ENCODE data around the gene XNDC1N. TPM values are rescaled to one million over a fixed set of nuclear protein-coding genes. Genes with fewer than 3 reads are reported as not detected.

The XNDC1N gene
- polyA plus RNA-seq (2013): 5.8 TPM

DNA sequence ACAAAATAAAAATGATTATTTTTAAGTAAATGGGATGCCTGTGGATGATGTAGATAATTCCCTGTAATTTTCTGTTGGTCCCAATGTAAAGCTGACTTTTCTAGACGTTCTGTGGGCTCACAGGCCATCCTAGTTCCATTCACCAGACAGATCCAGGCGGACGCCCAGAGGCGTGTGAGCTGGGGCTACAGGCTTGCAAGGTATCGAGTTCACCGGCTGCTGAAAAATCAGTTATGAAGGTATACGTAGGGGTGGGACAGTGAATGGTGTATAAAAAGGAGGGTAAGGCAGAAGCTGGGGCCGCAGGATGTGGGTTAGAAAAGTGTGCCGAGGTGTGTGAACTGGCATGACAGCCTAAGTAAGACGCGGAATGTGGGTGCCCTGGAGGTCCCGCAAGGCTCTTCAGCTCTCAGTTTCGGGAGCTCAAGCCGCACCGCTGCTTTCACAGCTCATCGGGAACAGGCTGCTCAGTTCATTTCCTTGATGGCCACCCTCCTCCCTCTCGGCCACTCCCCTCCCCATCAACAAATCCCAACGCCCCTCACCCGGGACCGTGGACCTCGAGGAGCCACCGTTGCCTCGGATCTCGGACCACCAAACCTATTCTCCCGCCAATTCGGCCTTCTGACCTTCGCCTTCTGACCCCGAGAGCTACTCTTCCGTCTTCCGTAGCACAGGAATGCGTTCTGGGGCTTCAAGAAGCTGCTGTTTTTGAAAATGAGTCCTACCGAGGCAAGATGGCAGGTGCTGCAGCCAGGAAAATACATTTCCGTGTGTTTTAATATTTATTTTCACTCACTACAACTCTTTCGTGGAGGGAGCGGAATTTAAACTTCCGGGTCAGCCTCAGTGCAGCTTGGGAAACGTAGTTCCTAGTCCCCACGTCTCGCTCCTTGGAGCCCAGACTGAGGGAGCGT is at the start of gene XNDC1N:
Gene XNDC1N, minus strand, starts transcription at position 775 of the 917 bp plus-strand sequence. CDS start 5,241 bp downstream, outside the sequence.
- Histone ChIP-seq H3K9me3 (ENCODE audit: control extremely low read depth in 1 of 5, control insufficient read depth in 4 of 5, insufficient read depth in 2 of 5, low read depth in 1 of 5, low read length in 4 of 5) (no peaks in the 10 kb centered on the region), H3K27me3 (replicated peaks in 2 of 5; ENCODE audit: control insufficient read depth in 4 of 5, insufficient read depth in 5 of 5, low read length in 4 of 5) (no peaks in the 10 kb centered on the region), H3K4me3 (ENCODE audit: control insufficient read depth in 1 of 7, extremely low read depth in 1 of 7, insufficient read depth in 4 of 7, low read depth in 2 of 7, low read length in 6 of 7) (peak within 1 kb of the TSS; percentile 84 to 100 (median 91)), H3K4me1 (ENCODE audit: control extremely low read depth in 1 of 4, control insufficient read depth in 4 of 4, insufficient read depth in 4 of 4, low read length in 3 of 4) (peaks cover 10 to 25% (median 23%) of the 10 kb centered on the region in 4 experiments), H3K27ac (ENCODE audit: insufficient read depth in 1 of 2, low read depth in 1 of 2, low read length in 2 of 2, poor library complexity in 1 of 2, severe bottlenecking in 2 of 2) (peak within 1 kb of the TSS; percentile 99 to 100), H3K36me3 (ENCODE audit: control insufficient read depth in 4 of 4, insufficient read depth in 4 of 4, low read length in 3 of 4) (peaks cover 0 to 7% (median 6%) of the 10 kb centered on the region in 4 experiments)
- peak in 2 of 3 donors; percentile 74 to 92 for DNase-seq
- CTCF ChIA-PET: interaction anchor here (0.8 to 3.1 kb wide), 6 partner anchors 16 to 217 kb away, joined by 3 to 9 read pairs (median 4); no protein-coding TSS in a partner anchor
- POLR2A ChIA-PET: interaction anchor here (1.8 kb wide), 1 partner anchor 15 kb away, joined by 5 read pairs; no protein-coding TSS in a partner anchor
- WGBS (ENCODE audit: insufficient coverage): 0% methylated on average over 35 of the region's 40 CpGs

DNA sequence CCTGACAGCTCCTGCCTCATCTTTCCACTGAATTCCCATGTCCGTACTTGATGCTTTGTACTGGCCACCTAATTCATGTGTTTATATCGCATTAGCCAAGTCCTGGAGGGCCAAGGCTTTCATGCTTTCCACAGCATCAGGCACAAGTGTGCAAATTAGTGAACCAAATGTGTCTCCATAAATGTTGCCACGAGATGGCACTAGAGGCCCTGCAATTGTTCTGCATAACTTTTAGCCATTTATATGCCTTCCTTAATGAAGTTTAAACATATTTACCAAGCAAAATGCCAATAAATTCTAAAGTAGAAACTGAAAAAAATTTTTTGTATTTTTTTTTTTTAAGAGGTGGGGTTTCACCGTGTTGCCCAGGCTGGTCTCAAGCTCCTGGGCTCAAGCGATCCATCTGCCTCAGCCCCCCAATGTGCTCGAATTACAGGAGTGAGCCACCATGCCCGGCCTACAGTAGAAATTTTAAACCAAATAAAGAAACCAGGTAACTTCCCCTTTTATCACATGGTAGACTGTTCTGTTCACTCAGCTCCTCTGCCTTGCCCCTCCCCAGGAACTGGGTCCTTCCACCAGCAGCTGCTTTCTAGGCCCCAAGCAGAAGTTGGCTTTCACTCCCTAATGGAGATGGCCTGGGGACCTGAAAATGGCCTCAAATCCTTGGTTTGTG is 49.5 kb upstream of the XNDC1N start:
- Histone ChIP-seq H3K27ac (ENCODE audit: insufficient read depth in 1 of 2, low read depth in 1 of 2, low read length in 2 of 2, poor library complexity in 1 of 2, severe bottlenecking in 2 of 2) (peak overlapping the region in 1 of 2 experiments; percentile 35), H3K9me3 (ENCODE audit: control extremely low read depth in 1 of 5, control insufficient read depth in 4 of 5, insufficient read depth in 2 of 5, low read depth in 1 of 5, low read length in 4 of 5) (no peaks in the 10 kb centered on the region), H3K4me1 (ENCODE audit: control extremely low read depth in 1 of 4, control insufficient read depth in 4 of 4, insufficient read depth in 4 of 4, low read length in 3 of 4) (peaks cover 10 to 25% (median 21%) of the 10 kb centered on the region in 4 experiments), H3K27me3 (replicated peaks in 2 of 5; ENCODE audit: control insufficient read depth in 4 of 5, insufficient read depth in 5 of 5, low read length in 4 of 5) (no peaks in the 10 kb centered on the region), H3K4me3 (ENCODE audit: control insufficient read depth in 1 of 7, extremely low read depth in 1 of 7, insufficient read depth in 4 of 7, low read depth in 2 of 7, low read length in 6 of 7) (no peak overlapping the region), H3K36me3 (ENCODE audit: control insufficient read depth in 4 of 4, insufficient read depth in 4 of 4, low read length in 3 of 4) (peaks cover 6 to 15% (median 6%) of the 10 kb centered on the region in 4 experiments)
- peak; percentile 68 to 92 (median 88) for DNase-seq
- CTCF ChIA-PET: interaction anchor here (0.6 to 8.0 kb wide), 32 partner anchors 8 to 457 kb away, joined by 3 to 130 read pairs (median 4); partner anchors contain the start of genes CLPB, IL18BP, RNF121 and XNDC1N
- 48% methylated on average over 6 of the region's 7 CpGs for WGBS (ENCODE audit: insufficient coverage)
- POLR2A ChIA-PET: no interaction called here

DNA sequence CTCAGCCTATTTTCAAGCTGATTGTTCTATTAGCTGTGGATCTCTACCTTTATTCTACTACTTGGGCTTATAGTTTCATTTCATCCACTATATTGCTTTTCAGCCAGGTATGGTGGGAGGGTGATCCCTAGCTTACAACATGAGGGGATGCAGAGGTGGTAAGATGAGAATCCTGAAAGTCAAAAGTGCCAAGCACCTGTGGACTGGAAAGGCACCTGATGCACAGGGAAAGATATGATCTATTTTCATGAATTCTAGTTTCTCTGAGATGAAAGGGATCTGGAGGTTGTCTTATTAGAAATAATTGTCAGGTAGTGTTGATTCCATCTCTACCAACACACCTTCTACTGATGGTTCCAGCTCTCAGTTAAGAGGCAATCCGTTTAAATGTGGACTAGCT is 48.7 kb upstream of the XNDC1N start:
- WGBS (ENCODE audit: insufficient coverage): no CpG with 5 or more reads among the region's 1 CpG
- H3K27ac ChIP-seq (ENCODE audit: insufficient read depth in 1 of 2, low read depth in 1 of 2, low read length in 2 of 2, poor library complexity in 1 of 2, severe bottlenecking in 2 of 2): no peak overlapping the region

DNA sequence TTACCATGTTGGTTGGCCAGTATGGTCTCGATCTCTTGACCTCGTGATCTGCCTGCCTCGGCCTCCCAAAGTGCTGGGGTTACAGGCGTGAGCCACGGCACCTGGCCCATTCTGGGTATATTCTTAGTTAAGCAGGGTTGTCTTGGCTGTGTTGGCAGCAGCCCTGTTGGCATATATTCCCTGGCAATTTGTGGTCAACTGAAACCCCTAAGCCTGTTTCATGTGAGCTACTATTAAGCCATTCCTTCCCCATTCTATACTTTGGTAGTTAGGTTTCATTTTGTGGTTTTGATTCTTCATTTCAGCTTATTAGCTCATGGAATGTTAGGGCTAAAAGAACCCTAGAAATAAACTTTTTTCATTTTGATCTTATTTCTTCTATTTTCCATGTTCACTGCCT is 48.2 kb upstream of the XNDC1N start:
- CTCF ChIA-PET: interaction anchor here (0.6 to 8.0 kb wide), 22 partner anchors 8 to 539 kb away, joined by 3 to 130 read pairs (median 4); partner anchors contain the start of genes IL18BP, RNF121 and XNDC1N
- Histone ChIP-seq H3K4me3 (ENCODE audit: control insufficient read depth in 1 of 7, extremely low read depth in 1 of 7, insufficient read depth in 4 of 7, low read depth in 2 of 7, low read length in 6 of 7) (peak overlapping the region in 1 of 7 experiments; percentile 4), H3K27me3 (replicated peaks in 2 of 5; ENCODE audit: control insufficient read depth in 4 of 5, insufficient read depth in 5 of 5, low read length in 4 of 5) (no peaks in the 10 kb centered on the region), H3K9me3 (ENCODE audit: control extremely low read depth in 1 of 5, control insufficient read depth in 4 of 5, insufficient read depth in 2 of 5, low read depth in 1 of 5, low read length in 4 of 5) (no peaks in the 10 kb centered on the region), H3K36me3 (ENCODE audit: control insufficient read depth in 4 of 4, insufficient read depth in 4 of 4, low read length in 3 of 4) (peaks cover 5 to 9% (median 7%) of the 10 kb centered on the region in 4 experiments), H3K27ac (ENCODE audit: insufficient read depth in 1 of 2, low read depth in 1 of 2, low read length in 2 of 2, poor library complexity in 1 of 2, severe bottlenecking in 2 of 2) (no peak overlapping the region), H3K4me1 (ENCODE audit: control extremely low read depth in 1 of 4, control insufficient read depth in 4 of 4, insufficient read depth in 4 of 4, low read length in 3 of 4) (peaks cover 10 to 25% (median 21%) of the 10 kb centered on the region in 4 experiments)
- 95% methylated on average over 5 of the region's 5 CpGs for WGBS (ENCODE audit: insufficient coverage)
- POLR2A ChIA-PET: no interaction called here
- peak in 2 of 3 donors; percentile 49 to 55 for DNase-seq

More for the DNA sequence above, 48.7 kb upstream of the XNDC1N start:
- ChIA-PET CTCF (interaction anchor here (0.8 to 8.0 kb wide), 25 partner anchors 9 to 434 kb away, joined by 3 to 130 read pairs (median 5); partner anchors contain the start of genes IL18BP, RNF121 and XNDC1N), POLR2A (no interaction called here)
- H3K27me3 ChIP-seq (replicated peaks in 2 of 5; ENCODE audit: control insufficient read depth in 4 of 5, insufficient read depth in 5 of 5, low read length in 4 of 5): no peaks in the 10 kb centered on the region
- no peak overlapping the region for H3K4me3 ChIP-seq (ENCODE audit: control insufficient read depth in 1 of 7, extremely low read depth in 1 of 7, insufficient read depth in 4 of 7, low read depth in 2 of 7, low read length in 6 of 7)
- H3K9me3 ChIP-seq (ENCODE audit: control extremely low read depth in 1 of 5, control insufficient read depth in 4 of 5, insufficient read depth in 2 of 5, low read depth in 1 of 5, low read length in 4 of 5): no peaks in the 10 kb centered on the region
- peaks cover 10 to 25% (median 21%) of the 10 kb centered on the region in 4 experiments for H3K4me1 ChIP-seq (ENCODE audit: control extremely low read depth in 1 of 4, control insufficient read depth in 4 of 4, insufficient read depth in 4 of 4, low read length in 3 of 4)
- DNase-seq: no peak
- peaks cover 3 to 11% (median 8%) of the 10 kb centered on the region in 4 experiments for H3K36me3 ChIP-seq (ENCODE audit: control insufficient read depth in 4 of 4, insufficient read depth in 4 of 4, low read length in 3 of 4)

- H3K36me3 ChIP-seq (ENCODE audit: control insufficient read depth in 4 of 4, insufficient read depth in 4 of 4, low read length in 3 of 4): peaks cover 9 to 23% (median 11%) of the 10 kb centered on the region in 4 experiments
- POLR2A ChIA-PET: no interaction called here
- no peaks in the 10 kb centered on the region for H3K9me3 ChIP-seq (ENCODE audit: control extremely low read depth in 1 of 5, control insufficient read depth in 4 of 5, insufficient read depth in 2 of 5, low read depth in 1 of 5, low read length in 4 of 5)
- no peak overlapping the region for H3K27ac ChIP-seq (ENCODE audit: insufficient read depth in 1 of 2, low read depth in 1 of 2, low read length in 2 of 2, poor library complexity in 1 of 2, severe bottlenecking in 2 of 2)
- no peak for DNase-seq
- CTCF ChIA-PET: interaction anchor here (0.6 to 8.0 kb wide), 3 partner anchors 9 to 46 kb away, joined by 3 to 130 read pairs (median 4); no protein-coding TSS in a partner anchor
- H3K27me3 ChIP-seq (replicated peaks in 2 of 5; ENCODE audit: control insufficient read depth in 4 of 5, insufficient read depth in 5 of 5, low read length in 4 of 5): no peaks in the 10 kb centered on the region
- peaks cover 0 to 3% (median 1%) of the 10 kb centered on the region in 4 experiments for H3K4me1 ChIP-seq (ENCODE audit: control extremely low read depth in 1 of 4, control insufficient read depth in 4 of 4, insufficient read depth in 4 of 4, low read length in 3 of 4)
- no peak overlapping the region for H3K4me3 ChIP-seq (ENCODE audit: control insufficient read depth in 1 of 7, extremely low read depth in 1 of 7, insufficient read depth in 4 of 7, low read depth in 2 of 7, low read length in 6 of 7)
- no CpG with 5 or more reads among the region's 2 CpGs for WGBS (ENCODE audit: insufficient coverage)
Observed at GRCh38 chr11:71971680-71972079, 43.3 kb upstream of the XNDC1N start.

GRCh38 chr11:71964641-71965040 is 36.2 kb upstream of the XNDC1N start:
- peaks cover 2 to 26% (median 7%) of the 10 kb centered on the region in 4 experiments for H3K36me3 ChIP-seq (ENCODE audit: control insufficient read depth in 4 of 4, insufficient read depth in 4 of 4, low read length in 3 of 4)
- 100% methylated on average over 2 of the region's 4 CpGs for WGBS (ENCODE audit: insufficient coverage)
- H3K9me3 ChIP-seq (ENCODE audit: control extremely low read depth in 1 of 5, control insufficient read depth in 4 of 5, insufficient read depth in 2 of 5, low read depth in 1 of 5, low read length in 4 of 5): no peaks in the 10 kb centered on the region
- no peak overlapping the region for H3K27ac ChIP-seq (ENCODE audit: insufficient read depth in 1 of 2, low read depth in 1 of 2, low read length in 2 of 2, poor library complexity in 1 of 2, severe bottlenecking in 2 of 2)
- DNase-seq: no peak
- POLR2A ChIA-PET: interaction anchor here (0.6 kb wide), 1 partner anchor 113 kb away, joined by 3 read pairs; no protein-coding TSS in a partner anchor
- CTCF ChIA-PET: interaction anchor here (2.1 kb wide), 1 partner anchor 13 kb away, joined by 6 read pairs; no protein-coding TSS in a partner anchor
- peaks cover 9 to 21% (median 14%) of the 10 kb centered on the region in 4 experiments for H3K4me1 ChIP-seq (ENCODE audit: control extremely low read depth in 1 of 4, control insufficient read depth in 4 of 4, insufficient read depth in 4 of 4, low read length in 3 of 4)
- no peaks in the 10 kb centered on the region for H3K27me3 ChIP-seq (replicated peaks in 2 of 5; ENCODE audit: control insufficient read depth in 4 of 5, insufficient read depth in 5 of 5, low read length in 4 of 5)
- no peak overlapping the region for H3K4me3 ChIP-seq (ENCODE audit: control insufficient read depth in 1 of 7, extremely low read depth in 1 of 7, insufficient read depth in 4 of 7, low read depth in 2 of 7, low read length in 6 of 7)
